HUDEP-2 (cell line): ENCODE measurements around the gene EXOC2.

Experiments
- DNase-seq, 76 experiments: peaks; one replicate each; lab custom pipeline; 2025; ENCODE audit not compliant: unreplicated experiment in 76 of 76; lab: John Stamatoyannopoulos, UW

Gene EXOC2

GRCh38 chr6:451336-451735, 241.6 kb downstream of the EXOC2 start:
- DNase-seq, result no peak

- no peak for DNase-seq
These were observed 243.2 kb downstream of the EXOC2 start for GRCh38 chr6:449486-450419.

DNA sequence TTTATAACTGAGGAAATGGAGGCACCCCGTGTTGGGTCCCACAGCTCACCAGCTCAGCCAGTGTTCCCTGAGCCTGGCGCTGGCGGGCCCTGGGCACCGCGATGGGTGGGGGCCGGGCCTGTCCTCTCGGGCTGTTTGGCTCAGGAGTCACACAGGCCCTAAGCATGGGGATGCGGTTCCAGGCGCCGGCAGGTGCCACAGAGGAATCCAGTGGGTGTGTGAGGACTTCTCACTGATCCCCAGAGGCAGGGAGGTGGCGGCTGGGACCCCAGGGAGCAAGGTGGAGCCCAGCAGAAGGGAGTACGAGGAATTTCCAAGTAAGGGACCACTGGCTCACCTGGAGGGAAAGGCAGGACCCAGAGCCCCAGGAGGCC, 243.9 kb downstream of the EXOC2 start:
- no peak for DNase-seq

DNA sequence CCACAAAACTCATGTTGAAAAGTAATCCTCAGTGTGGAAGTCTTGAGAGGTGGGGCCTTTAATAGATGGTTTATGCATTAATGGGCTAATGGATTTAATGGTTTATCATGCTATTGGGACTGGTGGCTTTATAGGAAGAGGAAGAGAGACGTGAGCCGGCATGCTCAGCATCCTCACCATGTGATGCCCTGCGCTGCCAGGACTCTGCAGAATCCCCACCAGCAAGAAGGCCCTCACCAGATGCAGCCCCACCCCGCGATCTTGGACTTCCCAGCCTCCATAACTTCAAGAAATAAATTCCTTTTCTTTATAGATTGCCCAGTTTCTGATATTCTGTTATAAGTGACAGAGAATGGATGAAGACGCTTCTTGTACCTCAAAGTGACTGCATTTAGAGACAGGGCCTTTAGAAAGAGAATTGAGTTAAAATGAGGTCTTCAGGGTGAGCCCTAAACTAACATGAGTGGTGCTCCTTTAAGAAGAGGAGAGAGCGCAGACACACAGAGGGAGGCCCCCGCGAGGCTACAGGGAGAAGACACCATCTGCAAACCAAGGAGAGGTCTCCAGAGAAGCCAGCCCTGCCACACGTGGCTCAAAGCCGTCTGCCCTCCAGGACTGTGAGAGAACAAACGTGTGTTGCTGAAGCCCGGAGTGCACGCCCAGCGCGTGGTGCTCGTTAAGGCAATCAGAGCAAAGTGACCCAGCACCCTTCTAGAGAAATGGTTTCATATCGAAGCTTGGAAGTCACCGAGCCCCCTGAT, 244.5 kb downstream of the EXOC2 start:
- no peak for DNase-seq

DNA sequence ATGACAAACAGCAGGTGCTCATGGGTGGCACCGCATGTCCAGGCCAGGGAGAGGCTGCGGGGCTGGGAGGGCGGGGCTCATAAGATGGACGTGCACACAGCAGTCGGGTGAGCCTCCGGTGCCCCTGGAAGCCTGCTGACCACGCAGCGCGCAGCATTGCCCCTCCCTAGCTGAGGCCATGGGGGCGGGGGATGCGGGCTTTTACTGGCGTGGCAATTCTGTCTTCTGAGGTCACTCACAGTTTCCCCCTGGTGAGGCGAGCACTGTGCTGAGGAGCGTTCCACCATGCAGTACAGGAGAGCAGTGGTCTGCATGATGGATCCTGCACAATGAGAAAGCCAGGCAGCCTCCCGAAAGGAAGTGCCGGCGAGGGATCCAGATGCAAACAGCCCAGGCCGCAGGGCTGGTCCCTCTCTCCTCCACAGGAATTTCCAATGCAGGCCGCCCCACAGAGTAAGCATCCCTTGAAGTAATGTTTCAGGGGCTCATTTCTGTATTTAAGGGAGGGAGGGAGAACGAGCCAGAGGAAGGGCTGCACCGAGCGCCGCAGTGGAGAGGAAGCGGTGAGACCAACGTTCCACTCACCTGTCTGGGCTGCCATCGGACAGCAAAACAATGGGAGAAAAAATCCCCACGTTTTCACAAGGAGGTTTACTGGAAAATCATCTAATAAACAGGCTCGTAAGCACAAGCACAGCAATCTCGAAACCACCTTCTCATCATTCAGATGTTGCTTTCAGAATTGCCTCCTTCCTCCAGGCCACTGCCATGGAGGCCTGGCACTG, 245.4 kb downstream of the EXOC2 start:
- DNase-seq, result no peak

DNA sequence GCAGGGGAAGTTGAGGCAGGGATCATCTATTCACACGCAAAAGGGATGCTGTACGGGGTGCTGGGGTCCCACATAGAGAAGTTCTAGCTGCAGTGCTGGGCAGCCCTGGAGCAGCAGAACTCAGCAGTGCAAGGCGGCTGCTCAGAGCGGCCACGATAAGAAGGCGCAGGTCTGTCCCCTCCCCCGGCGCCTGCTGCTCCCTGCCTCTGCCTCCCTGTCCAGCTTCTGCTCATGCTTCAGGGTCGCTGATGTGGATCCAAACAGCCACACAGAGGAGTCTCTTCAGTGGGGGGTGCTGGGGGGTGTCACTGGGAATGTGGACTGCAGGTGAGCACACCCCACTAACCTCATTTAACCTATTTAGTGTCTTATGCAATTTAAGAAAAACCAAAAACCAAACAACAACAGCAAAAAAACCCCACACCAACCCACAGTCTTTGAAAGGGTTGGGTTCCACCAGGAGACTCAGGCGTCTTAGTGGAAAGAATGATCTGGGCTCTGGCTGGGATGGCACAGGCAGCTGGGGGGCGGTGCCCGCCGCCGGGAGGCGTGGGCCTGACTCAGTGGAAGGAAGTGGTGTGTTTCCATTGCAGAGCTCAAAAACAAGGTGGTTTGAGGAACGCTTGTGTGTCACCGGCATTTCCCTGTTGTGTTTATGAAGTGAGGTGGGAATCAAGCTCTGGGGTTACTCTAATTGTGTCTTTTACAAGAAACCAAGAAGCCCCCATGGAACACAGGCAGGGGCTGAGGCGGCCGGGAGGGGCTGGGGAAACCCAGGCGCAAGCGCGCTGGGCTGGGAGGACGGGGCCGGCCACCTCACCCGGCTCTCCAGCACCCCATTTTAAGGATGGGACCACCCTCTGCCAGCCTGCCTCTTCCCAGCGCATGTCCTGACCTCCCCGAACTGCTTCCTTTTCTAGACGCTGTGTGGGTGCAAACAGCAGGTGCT, 246.2 kb downstream of the EXOC2 start:
- peak in 2 of 76 experiments; percentile 6 to 7 for DNase-seq

- no peak for DNase-seq
These were observed 247.1 kb downstream of the EXOC2 start for GRCh38 chr6:445571-446417.

- DNase-seq, result no peak
These were observed 248.2 kb downstream of the EXOC2 start for GRCh38 chr6:444653-445275.

GRCh38 chr6:443621-444159, 249.2 kb downstream of the EXOC2 start:
- DNase-seq, result no peak

GRCh38 chr6:441126-441920, 251.6 kb downstream of the EXOC2 start:
- DNase-seq, result no peak

DNA sequence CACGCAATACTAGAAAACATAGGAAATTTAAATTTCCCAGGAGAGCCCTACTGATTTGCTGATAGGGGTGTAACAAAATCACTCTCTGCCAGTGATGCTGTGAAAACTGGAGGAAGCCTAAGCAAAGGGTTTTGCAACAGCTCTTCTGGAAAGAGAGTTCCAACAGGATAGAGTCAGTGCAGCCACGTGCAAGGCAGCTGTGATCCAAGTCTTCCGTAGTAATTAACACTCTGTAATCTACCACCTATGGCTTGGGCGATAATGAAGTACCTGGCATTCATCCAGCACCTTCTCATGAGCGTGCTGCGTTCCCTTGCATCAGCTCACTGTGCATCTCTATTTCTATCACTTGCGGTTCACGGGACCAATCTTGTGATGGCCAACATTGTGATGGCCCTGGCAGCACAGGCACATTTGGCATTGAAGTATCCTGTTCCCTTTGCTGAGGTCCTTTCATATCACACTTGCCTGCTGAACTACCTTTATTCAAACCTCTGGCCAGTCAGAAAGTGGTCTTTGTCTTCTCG, 253.2 kb downstream of the EXOC2 start:
- no peak for DNase-seq

DNA sequence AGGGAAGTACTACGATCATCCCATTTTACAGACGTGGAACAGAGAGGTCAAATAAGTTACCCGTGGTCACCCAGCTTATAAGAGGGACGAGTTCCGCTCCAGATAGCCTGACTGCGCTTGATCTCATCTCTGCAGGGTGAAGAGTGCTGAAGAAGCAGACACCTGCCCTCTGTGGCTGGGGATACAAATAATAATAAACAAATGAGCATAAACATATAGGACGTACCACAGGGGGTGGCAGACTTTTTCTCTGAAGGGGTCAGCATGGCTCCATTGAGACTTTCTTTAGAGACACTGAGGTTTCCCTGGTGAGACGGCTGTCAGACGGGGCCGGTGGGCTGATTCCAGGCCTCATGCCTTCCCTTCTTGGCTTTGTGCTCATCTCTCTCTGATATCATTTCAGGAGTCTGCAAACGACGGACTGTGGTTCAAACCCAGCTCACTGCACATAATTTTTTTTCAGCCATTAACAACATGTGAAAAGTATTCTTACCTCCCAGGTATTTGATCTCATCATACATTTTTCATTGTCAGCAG, 254.2 kb downstream of the EXOC2 start:
- DNase-seq, result no peak

- DNase-seq, result no peak
These were observed 255.9 kb downstream of the EXOC2 start for GRCh38 chr6:437037-437392.

GRCh38 chr6:436308-437036, 256.5 kb downstream of the EXOC2 start:
- peak in 4 of 76 experiments; percentile 8 to 27 (median 22) for DNase-seq

GRCh38 chr6:435441-436307, 257.3 kb downstream of the EXOC2 start:
- DNase-seq, result no peak
